PC-3 (cell line): ENCODE data around the gene STX4. TPM values are rescaled to one million over a fixed set of nuclear protein-coding genes. Genes with fewer than 3 reads are reported as not detected.
"Not testable (repeated sequence)": the region's sequence is repeated elsewhere in the genome, so short reads cannot be mapped to it uniquely, and the experiment has no call there.

Experiments
- ATAC-seq: fragments of 200-7000 bp; cut with Tn5 transposase; 2 replicates; pipeline ENCODE4 v1.9.1; 2020; ENCODE audit warnings: mild to moderate bottlenecking, moderate library complexity
- BruUV-seq: library from RNA; stranded (reverse); fragments of 400-500 nt; replicated peaks from 2 replicates; lab custom pipeline; 2021; lab: Mats Ljungman, UMichigan
- CTCF ChIA-PET: fragments of 300-600 bp; sonication (Branson Sonifier 250); formaldehyde crosslinking; loops from one replicate; lab custom pipeline; 2022; ENCODE audit warnings: antibody characterized with exemption; lab: Charles Lee
- POLR2A ChIA-PET: fragments of 300-600 bp; sonication (Branson Sonifier 250); formaldehyde crosslinking; loops from one replicate; lab custom pipeline; 2022; ENCODE audit warnings: antibody characterized with exemption; ENCODE audit not compliant: unreplicated experiment; lab: Charles Lee
- DNase-seq: peaks from one replicate; pipeline ENCODE4 v3.0.0-alpha.2; 2015
- H2AFZ ChIP-seq: fragments of 300-600 bp; sonication (generic); 2 replicates; pipeline ENCODE4 v1.6.0; 2016; ENCODE audit warnings: antibody characterized with exemption, low read length
- H3F3A ChIP-seq: fragments of 300-600 bp; sonication (generic); one replicate; pipeline ENCODE4 v1.6.0; 2017; ENCODE audit warnings: antibody characterized with exemption, low read length, control low read depth, mild to moderate bottlenecking; ENCODE audit not compliant: unreplicated experiment
- H3K27ac ChIP-seq: fragments of 300-600 bp; sonication (generic); 2 replicates; pipeline ENCODE4 v1.5.1; 2016; ENCODE audit warnings: mild to moderate bottlenecking, low read length
- H3K27me3 ChIP-seq: fragments of 300-600 bp; sonication (generic); 2 replicates; pipeline ENCODE4 v1.6.1; 2016; ENCODE audit warnings: low read length, mixed read lengths
- H3K36me3 ChIP-seq: fragments of 300-600 bp; sonication (generic); 2 replicates; pipeline ENCODE4 v1.6.1; 2016; ENCODE audit warnings: low read depth, mixed run types, low read length, mixed read lengths
- H3K4me1 ChIP-seq: fragments of 300-600 bp; sonication (generic); 2 replicates; pipeline ENCODE4 v1.5.1; 2016; ENCODE audit warnings: low read length; ENCODE audit not compliant: insufficient read depth
- H3K4me2 ChIP-seq: fragments of 300-600 bp; sonication (generic); 2 replicates; pipeline ENCODE4 v1.6.0; 2016; ENCODE audit warnings: low read length
- H3K4me3 ChIP-seq: fragments of 300-600 bp; sonication (generic); 2 replicates; pipeline ENCODE4 v1.5.1; 2016; ENCODE audit warnings: mild to moderate bottlenecking, low read length, mixed read lengths
- H3K79me2 ChIP-seq: fragments of 300-600 bp; sonication (generic); 2 replicates; pipeline ENCODE4 v1.6.1; 2017; ENCODE audit warnings: low read length, mixed read lengths
- H3K9ac ChIP-seq: fragments of 300-600 bp; sonication (generic); 2 replicates; pipeline ENCODE4 v1.6.0; 2016; ENCODE audit warnings: mild to moderate bottlenecking, low read length
- H3K9me2 ChIP-seq: fragments of 300-600 bp; sonication (generic); replicated peaks from 2 replicates; pipeline ENCODE4 v1.6.1; 2016; ENCODE audit warnings: mixed run types, low read length, mixed read lengths
- H3K9me3 ChIP-seq: fragments of 300-600 bp; sonication (generic); 2 replicates; pipeline ENCODE4 v1.6.1; 2016; ENCODE audit warnings: low read length, mixed read lengths
- H4K20me1 ChIP-seq: fragments of 300-600 bp; sonication (generic); 2 replicates; pipeline ENCODE4 v1.6.1; 2016; ENCODE audit warnings: low read length, mixed read lengths
- CTCF ChIP-seq: fragments of 300-600 bp; sonication (generic); conservative IDR thresholded peaks from 2 replicates; pipeline ENCODE4 v1.5.1; 2017; ENCODE audit warnings: antibody characterized with exemption, low read depth, mild to moderate bottlenecking, low read length
- EZH2 ChIP-seq: fragments of 300-600 bp; sonication (generic); IDR thresholded peaks from one replicate; pipeline ENCODE4 v1.6.1; 2017; ENCODE audit warnings: antibody characterized with exemption, mild to moderate bottlenecking, low read length; ENCODE audit not compliant: unreplicated experiment
- EZH2phosphoT487 ChIP-seq: fragments of 300-600 bp; sonication (generic); IDR thresholded peaks from 2 replicates; pipeline ENCODE4 v1.6.1; 2018; ENCODE audit warnings: mild to moderate bottlenecking, antibody characterized with exemption, low read length, borderline replicate concordance
- intact Hi-C: fragments of 100-400 bp; cut with micrococcal nuclease; formaldehyde crosslinking; loops from 2 replicates; pipeline ENCODE4 v1.9.0; 2023
- total RNA-seq: library from RNA; depleted of rRNA; stranded (reverse); fragments of >200 nt; gene quantifications from 2 replicates; pipeline ENCODE4 v1.2.3, GENCODE V29; 2014

The STX4 gene
- total RNA-seq, 1 experiment from 2014 or later = 27.4 TPM

DNA sequence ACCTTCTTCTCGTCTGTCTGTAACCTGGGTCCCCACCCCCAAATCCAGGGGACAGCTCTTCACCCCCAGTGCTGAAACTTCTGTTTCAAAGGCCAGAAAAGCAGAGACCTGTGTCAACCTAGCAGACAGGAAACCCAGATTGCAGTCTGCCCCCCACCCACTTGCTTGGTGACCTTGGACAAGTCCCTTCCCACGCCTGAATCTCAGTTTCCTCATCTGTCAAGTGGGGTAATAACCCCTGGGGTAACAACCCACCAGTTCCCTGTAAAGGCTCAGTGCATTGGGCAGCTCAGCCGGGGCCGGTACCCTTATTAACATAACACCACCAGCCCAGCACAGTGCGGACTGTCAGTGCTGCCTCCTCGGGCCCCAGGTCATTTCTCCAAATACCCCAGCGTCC, 24.2 kb upstream of the STX4 start:
- Histone ChIP-seq H3K9ac (no peak overlapping the region), H3K27ac (no peak overlapping the region), H3K79me2 (no peaks in the 10 kb centered on the region), H3K36me3 (no peaks in the 10 kb centered on the region), H2AFZ (no peak overlapping the region), H3K9me3 (no peaks in the 10 kb centered on the region), H3K4me3 (no peak overlapping the region), H3K4me1 (peaks cover 7% of the 10 kb centered on the region; the same call in 1 of the 2 replicates), H3K4me2 (no peak overlapping the region), H4K20me1 (no peaks in the 10 kb centered on the region), H3K27me3 (no peaks in the 10 kb centered on the region), H3K9me2 (no peaks in the 10 kb centered on the region), H3F3A (no peaks in the 10 kb centered on the region)
- intact Hi-C loops = no loop called here
- ATAC-seq (no peak), DNase-seq (no peak)
- no TSS peak for BruUV-seq
- TF ChIP-seq CTCF = no peak
- TF ChIP-seq EZH2phosphoT487 = no peak
- TF ChIP-seq EZH2 = no peak
- ChIA-PET POLR2A (no interaction called here), CTCF (no interaction called here)

DNA sequence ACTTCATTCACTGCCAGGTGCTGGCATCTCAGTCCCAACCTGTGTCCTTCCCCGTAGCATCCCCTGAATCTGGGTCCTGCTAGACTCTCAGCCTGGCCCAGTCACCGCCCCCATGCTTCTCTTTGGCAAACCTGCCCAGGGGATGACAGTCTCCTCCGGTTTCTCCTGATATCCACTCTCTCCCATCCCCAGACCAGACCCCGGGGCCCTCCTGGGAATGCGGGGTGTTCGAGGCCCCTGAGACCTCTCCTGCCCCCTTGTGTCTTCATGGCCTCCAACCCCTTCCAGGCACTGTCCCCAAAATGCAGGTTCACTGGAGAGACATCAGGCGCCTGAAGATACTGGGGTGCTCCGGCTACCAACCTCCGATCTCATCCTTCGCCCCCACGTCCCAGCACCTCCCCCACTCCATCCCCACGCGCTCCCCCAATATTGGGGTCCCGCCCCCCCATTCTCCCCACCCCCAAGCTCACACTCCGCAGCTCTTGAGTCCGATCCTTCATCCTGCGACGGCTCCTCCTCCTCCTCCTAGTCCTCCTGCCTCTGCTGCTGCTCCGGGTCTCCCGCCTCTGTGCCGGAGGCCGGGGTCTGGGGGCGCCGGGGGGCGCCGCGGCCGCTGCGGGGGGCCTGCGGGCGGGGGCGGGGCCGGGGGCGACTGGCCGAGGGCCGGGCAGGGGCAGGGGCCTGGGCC, 23.3 kb upstream of the STX4 start:
- DNase-seq (no peak), ATAC-seq (no peak)
- H3K27me3 ChIP-seq = no peaks in the 10 kb centered on the region
- no peak overlapping the region for H2AFZ ChIP-seq
- BruUV-seq = no TSS peak
- H3K27ac ChIP-seq = no peak overlapping the region
- POLR2A ChIA-PET = no interaction called here
- H3K9me2 ChIP-seq = no peaks in the 10 kb centered on the region
- H3F3A ChIP-seq = no peaks in the 10 kb centered on the region
- no peaks in the 10 kb centered on the region for H4K20me1 ChIP-seq
- TF ChIP-seq CTCF = no peak
- no peak for TF ChIP-seq EZH2
- TF ChIP-seq EZH2phosphoT487 = no peak
- no peaks in the 10 kb centered on the region for H3K36me3 ChIP-seq
- CTCF ChIA-PET = no interaction called here
- H3K9me3 ChIP-seq = no peaks in the 10 kb centered on the region
- H3K4me1 ChIP-seq = peaks cover 7% of the 10 kb centered on the region; the same call in 1 of the 2 replicates
- no peak overlapping the region for H3K4me3 ChIP-seq
- H3K9ac ChIP-seq = no peak overlapping the region
- H3K4me2 ChIP-seq = no peak overlapping the region
- H3K79me2 ChIP-seq = no peaks in the 10 kb centered on the region
- intact Hi-C loops = no loop called here

DNA sequence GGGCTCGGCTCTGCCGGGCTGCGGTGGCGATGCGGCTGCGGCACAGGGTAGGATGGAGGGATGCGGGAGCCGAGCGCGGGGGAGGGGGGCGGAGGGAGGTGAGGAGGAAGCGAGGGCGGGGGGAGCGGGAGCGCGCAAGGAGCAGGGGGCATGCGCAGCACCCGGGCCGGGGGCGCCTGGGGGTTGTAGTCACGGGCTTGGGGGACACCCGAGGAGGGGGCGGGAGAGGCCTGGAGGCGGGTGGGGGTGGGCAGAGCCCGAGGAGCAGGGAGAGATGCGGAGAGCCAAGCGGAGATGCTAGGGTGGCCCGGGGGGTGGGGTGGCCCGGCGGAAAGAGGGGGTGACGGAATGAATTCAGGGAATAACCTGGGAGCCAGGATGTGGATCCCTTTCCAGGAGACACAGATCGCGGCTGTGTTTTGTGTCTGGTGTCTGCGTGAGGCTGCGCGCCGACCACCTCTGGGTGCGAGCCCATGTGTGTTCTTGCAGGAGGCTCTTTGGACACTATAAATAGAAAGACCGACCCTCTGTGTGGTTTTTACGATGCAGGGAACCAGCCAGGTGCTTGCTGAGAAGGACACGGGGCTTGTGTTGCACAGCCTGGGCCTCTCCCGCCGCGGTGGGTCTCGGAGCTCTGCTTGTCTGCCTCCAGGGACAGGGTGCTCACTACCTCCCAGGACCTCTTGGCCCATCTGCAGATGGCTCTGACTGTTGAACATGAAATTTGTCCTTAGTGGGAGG, 22.6 kb upstream of the STX4 start, which contains the start of gene STX1B:
STX1B (minus strand) TSS at position 54 of the 741 bp plus-strand sequence. CDS start 242 bp downstream, outside the sequence.
- H3F3A ChIP-seq = no peaks in the 10 kb centered on the region
- H3K4me2 ChIP-seq = no peak within 1 kb of the TSS
- POLR2A ChIA-PET = no interaction called here
- H3K36me3 ChIP-seq = no peaks in the 10 kb centered on the region
- H3K4me1 ChIP-seq = peaks cover 7% of the 10 kb centered on the region; the same call in 1 of the 2 replicates
- no peak within 1 kb of the TSS for H3K27ac ChIP-seq
- H3K9me3 ChIP-seq = no peaks in the 10 kb centered on the region
- CTCF ChIA-PET = no interaction called here
- intact Hi-C loops = no loop called here
- DNase-seq = no peak
- H3K9ac ChIP-seq = no peak within 1 kb of the TSS
- BruUV-seq = no TSS peak
- no peak within 1 kb of the TSS for H3K4me3 ChIP-seq
- no peaks in the 10 kb centered on the region for H4K20me1 ChIP-seq
- no peak within 1 kb of the TSS for H2AFZ ChIP-seq
- H3K9me2 ChIP-seq = no peaks in the 10 kb centered on the region
- TF ChIP-seq EZH2phosphoT487 (no peak), EZH2 (no peak), CTCF (no peak)
- no peaks in the 10 kb centered on the region for H3K27me3 ChIP-seq
- ATAC-seq = no peak
- H3K79me2 ChIP-seq = no peaks in the 10 kb centered on the region

- H3F3A ChIP-seq, ATAC-seq, POLR2A ChIA-PET, H3K27ac ChIP-seq, H3K27me3 ChIP-seq, H3K79me2 ChIP-seq, H3K36me3 ChIP-seq, H4K20me1 ChIP-seq, H3K4me1 ChIP-seq, H2AFZ ChIP-seq, BruUV-seq, H3K9ac ChIP-seq, H3K4me2 ChIP-seq, CTCF ChIA-PET, H3K9me3 ChIP-seq, intact Hi-C loops, DNase-seq, H3K9me2 ChIP-seq, H3K4me3 ChIP-seq: not testable (repeated sequence)
Observed at GRCh38 chr16:31011815-31012214, 21.5 kb upstream of the STX4 start.
